GM12878 (cell line): ENCODE data around the gene SCGB2B2. TPM values are rescaled to one million over a fixed set of nuclear protein-coding genes. Genes with fewer than 3 reads are reported as not detected.
"Not testable (repeated sequence)": the region's sequence is repeated elsewhere in the genome, so short reads cannot be mapped to it uniquely, and the experiment has no call there.

Source experiments
- ATAC-seq: fragments of 200-7000 bp; cut with Tn5 transposase; 3 replicates; pipeline ENCODE4 v1.9.1; 2020; ENCODE audit warnings: mild to moderate bottlenecking, moderate library complexity
- BruUV-seq: library from RNA; stranded (reverse); fragments of 400-500 nt; replicated peaks from 2 replicates; lab custom pipeline; 2021; lab: Mats Ljungman, UMichigan
- CTCF ChIA-PET: fragments of 300-600 bp; sonication (Branson Sonifier 250); formaldehyde crosslinking; extraction: SDS; loops from one replicate; lab custom pipeline; 2021; ENCODE audit warnings: inconsistent platforms; lab: Yijun Ruan, JAX
- POLR2A ChIA-PET: fragments of 350-600 bp; formaldehyde crosslinking; extraction: SDS; loops from one replicate; lab custom pipeline; 2021; ENCODE audit warnings: inconsistent platforms; lab: Charles Lee
- RAD21 ChIA-PET: fragments of 300-600 bp; sonication (Branson Sonifier 250); formaldehyde crosslinking; loops from one replicate; lab custom pipeline; 2023; ENCODE audit warnings: antibody characterized with exemption; ENCODE audit not compliant: unreplicated experiment; lab: Charles Lee
- SMC1A ChIA-PET: fragments of 300-600 bp; sonication (Branson Sonifier 250); formaldehyde crosslinking; loops from one replicate; lab custom pipeline; 2023; ENCODE audit not compliant: unreplicated experiment, uncharacterized antibody; lab: Charles Lee
- DNase-seq: peaks from one replicate; pipeline ENCODE4 v3.0.0-alpha.2; 2011; ENCODE audit warnings: low read depth, low spot score
- FAIRE-seq: peaks from 3 replicates; lab custom pipeline; 2011; peaks lifted over from hg19 to GRCh38; lab: Jason Lieb, UNC
- H2AFZ ChIP-seq: 2 replicates; pipeline ENCODE4 v1.6.0; 2011; ENCODE audit warnings: low read depth, low read length, control low read depth; ENCODE audit not compliant: control insufficient read depth
- H3K27ac ChIP-seq: 2 replicates; pipeline ENCODE4 v1.5.1; 2011; ENCODE audit warnings: control low read depth; ENCODE audit not compliant: control insufficient read depth, insufficient read depth
- H3K27me3 ChIP-seq, 2 experiments: replicated peaks in 1 of 2; 2 replicates each; pipeline versions ENCODE4 v1.6.0 to v1.6.1; 2011; ENCODE audit warnings: low read length in 1 of 2; ENCODE audit not compliant: control insufficient read depth in 2 of 2, insufficient read depth in 2 of 2
- H3K36me3 ChIP-seq, 2 experiments: 2 replicates each; pipeline ENCODE4 v1.5.1; 2011; ENCODE audit warnings: low read length in 1 of 2; ENCODE audit not compliant: control insufficient read depth in 2 of 2, insufficient read depth in 2 of 2
- H3K4me1 ChIP-seq: 2 replicates; pipeline ENCODE4 v1.6.1; 2011; ENCODE audit warnings: mild to moderate bottlenecking, low read length, moderate library complexity, mixed read lengths; ENCODE audit not compliant: control insufficient read depth, insufficient read depth
- H3K4me2 ChIP-seq: 2 replicates; pipeline ENCODE4 v1.6.0; 2011; ENCODE audit warnings: control low read depth; ENCODE audit not compliant: control insufficient read depth, insufficient read depth
- H3K4me3 ChIP-seq: fragments of 200-600 bp; sonication (generic); 2 replicates; pipeline ENCODE4 v1.5.1; 2016
- H3K79me2 ChIP-seq: 2 replicates; pipeline ENCODE4 v1.6.0; 2011; ENCODE audit warnings: low read length; ENCODE audit not compliant: control insufficient read depth, insufficient read depth
- H3K9ac ChIP-seq: 2 replicates; pipeline ENCODE4 v1.8.0; 2011; ENCODE audit warnings: low read length, control low read depth, mixed read lengths; ENCODE audit not compliant: control insufficient read depth, insufficient read depth
- H3K9me3 ChIP-seq: replicated peaks from 3 replicates; pipeline ENCODE4 v1.5.1; 2011; ENCODE audit warnings: mild to moderate bottlenecking, low read length; ENCODE audit not compliant: control insufficient read depth, insufficient read depth
- H4K20me1 ChIP-seq: 2 replicates; pipeline ENCODE4 v1.6.0; 2011; ENCODE audit not compliant: control insufficient read depth, insufficient read depth
- BRCA1 ChIP-seq: IDR thresholded peaks from 2 replicates; pipeline ENCODE4 v1.6.1; 2011; ENCODE audit warnings: low read depth, low read length, improper control_type of control experiment
- NFXL1 ChIP-seq: fragments of 450-650 bp; IDR thresholded peaks from 2 replicates; pipeline ENCODE4 v1.6.1; 2017; ENCODE audit warnings: antibody characterized with exemption, mild to moderate bottlenecking, borderline replicate concordance
- NR2C1 ChIP-seq: fragments of 450-650 bp; IDR thresholded peaks from 2 replicates; pipeline ENCODE4 v1.6.1; 2017; ENCODE audit warnings: antibody characterized with exemption, mild to moderate bottlenecking, moderate library complexity
- POLR2AphosphoS2 ChIP-seq: IDR thresholded peaks from 2 replicates; pipeline ENCODE4 v1.6.1; 2011; ENCODE audit warnings: low read depth, mild to moderate bottlenecking, low read length, improper control_type of control experiment, moderate library complexity
- POLR2AphosphoS5 ChIP-seq: IDR thresholded peaks from 2 replicates; pipeline ENCODE4 v1.6.1; 2011; ENCODE audit warnings: mild to moderate bottlenecking, low read length, inconsistent platforms
- RAD21 ChIP-seq: IDR thresholded peaks from 2 replicates; pipeline ENCODE4 v1.6.1; 2011; ENCODE audit warnings: mild to moderate bottlenecking, low read depth, low read length, moderate library complexity; ENCODE audit not compliant: insufficient read depth
- WGBS: methylation state at CpG from one replicate; pipeline ENCODE4 v1.1.6; 2016; ENCODE audit warnings: low lambda C conversion rate; ENCODE audit not compliant: insufficient replicate concordance, insufficient coverage; ENCODE audit errors: missing lambda C conversion rate; 5-methylcytosine and 5-hydroxymethylcytosine counted together
- in situ Hi-C: fragments of 300-500 bp; cut with MboI; formaldehyde crosslinking; loops from 9 replicates; pipeline ENCODE4 v1.14.3; 2018; ENCODE audit warnings: mixed read lengths
- intact Hi-C: fragments of 100-400 bp; cut with micrococcal nuclease; formaldehyde crosslinking; loops from one replicate; pipeline ENCODE4 v1.14.2; 2022; ENCODE audit not compliant: unreplicated experiment
- polyA plus RNA-seq, 11 experiments: library from polyadenylated mRNA; depleted of rRNA in 4 of 11; unstranded in 6 of 11; stranded (reverse) in 5 of 11; fragments of >200 nt; fragmentation: Nextera tagmentation in 4 of 11; fragmentation: Illumina TruSeq in 1 of 11; extraction: Ambion mirVana in 4 of 11; extraction: Trizol in 1 of 11; gene quantifications; 1 replicate in 1 of 11; 2 replicates in 10 of 11; pipeline versions ENCODE4 v1.2.1 to v1.2.3, GENCODE V29; 2011 to 2016; ENCODE audit warnings: inconsistent platforms in 2 of 11, missing spikeins in 2 of 11, low read depth in 1 of 11
- total RNA-seq, 4 experiments: library from RNA; depleted of rRNA in 3 of 4; stranded (reverse); fragments of >200 nt in 3 of 4; fragmentation: Illumina TruSeq in 1 of 4; extraction: Trizol in 1 of 4; gene quantifications; 2 replicates each; pipeline versions ENCODE4 v1.2.1 to v1.2.3, GENCODE V29; 2013 to 2021
- TF ChIP-seq, protein P1 (sequence below): IDR thresholded peaks from 2 replicates; pipeline ENCODE4 v1.6.1; 2012; ENCODE audit warnings: low read depth, low read length, improper control_type of control experiment
- TF ChIP-seq, protein P2 (sequence below), 3 experiments: IDR thresholded peaks in 2 of 3; conservative IDR thresholded peaks in 1 of 3; 2 replicates each; pipeline ENCODE4 v1.5.1; 2011; ENCODE audit warnings: low read depth in 3 of 3, low read length in 3 of 3, mild to moderate bottlenecking in 3 of 3, control low read depth in 2 of 3, moderate library complexity in 2 of 3, inconsistent platforms in 1 of 3, mixed read lengths in 1 of 3; ENCODE audit not compliant: control insufficient read depth in 2 of 3, insufficient read depth in 1 of 3; ENCODE audit errors: extremely low read depth in 1 of 3
- TF ChIP-seq, protein P3 (sequence below): fragments of 450-650 bp; IDR thresholded peaks from 2 replicates; pipeline ENCODE4 v1.6.1; 2017; ENCODE audit warnings: borderline replicate concordance
- TF ChIP-seq, protein P4 (sequence below): fragments of 450-650 bp; IDR thresholded peaks from 2 replicates; pipeline ENCODE4 v1.6.1; 2017; ENCODE audit warnings: mild to moderate bottlenecking, low read depth, inconsistent platforms; ENCODE audit not compliant: poor library complexity, severe bottlenecking

Gene SCGB2B2
- total and polyA plus RNA-seq, 10 of the 15 experiments (the other 5 are each of a cell fraction or from before 2014, with no cell fraction given): 0.06 to 0.35 (median 0.21) TPM; not detected in 6

DNA sequence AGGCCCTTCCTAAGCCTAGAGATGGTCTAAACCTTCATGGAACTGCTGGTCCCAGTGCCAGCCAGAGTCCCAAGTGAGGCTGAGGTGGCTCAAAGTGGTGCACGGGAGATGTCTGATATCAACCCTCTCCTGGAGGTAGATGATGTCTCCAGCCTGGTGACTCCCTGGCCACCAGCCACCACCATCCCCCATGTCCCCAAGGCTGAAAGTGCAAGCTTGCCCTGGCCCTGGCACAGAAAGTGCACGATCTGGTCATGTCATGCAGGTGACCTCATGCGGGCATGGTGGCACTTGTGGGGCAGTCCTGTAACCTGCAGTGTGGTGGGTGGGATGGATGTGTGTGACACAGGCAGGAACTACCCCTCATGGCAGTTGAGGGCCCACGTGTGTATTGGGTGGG is 11.7 kb downstream of the SCGB2B2 start:
- POLR2A ChIA-PET, RAD21 ChIA-PET, H3K9ac ChIP-seq, H3K36me3 ChIP-seq, H3K9me3 ChIP-seq, H3K4me1 ChIP-seq, H4K20me1 ChIP-seq, H2AFZ ChIP-seq, H3K79me2 ChIP-seq, H3K27ac ChIP-seq, SMC1A ChIA-PET, ATAC-seq, in situ Hi-C loops, intact Hi-C loops, DNase-seq, FAIRE-seq, H3K4me2 ChIP-seq, BruUV-seq, H3K4me3 ChIP-seq, H3K27me3 ChIP-seq: not testable (repeated sequence)
- WGBS: 38% methylated on average over 4 of the region's 4 CpGs
- CTCF ChIA-PET: interaction anchor here (3.2 kb wide), 1 partner anchor 11 kb away, joined by 12 read pairs; the partner anchor contains the start of genes SCGB2B2 and ZNF302

DNA sequence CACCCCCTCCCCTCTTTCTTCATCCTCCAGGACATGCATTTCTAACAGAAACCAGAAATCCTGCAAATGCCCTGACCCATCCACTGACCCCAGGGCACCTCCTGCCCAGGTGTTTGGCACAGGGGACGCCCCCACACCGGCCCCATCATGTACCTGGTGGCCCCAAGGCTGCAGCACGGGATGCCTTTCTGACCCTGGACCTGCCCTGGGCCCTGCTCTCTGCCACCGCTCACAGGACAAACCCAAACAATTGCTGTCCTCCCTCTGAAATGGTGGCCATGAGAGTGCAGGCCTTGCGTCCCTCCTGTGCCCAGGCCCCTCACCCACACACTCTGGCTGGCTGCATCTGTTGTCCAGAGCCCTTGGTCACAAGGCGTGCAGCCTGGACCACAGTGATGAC is 12.1 kb downstream of the SCGB2B2 start:
- intact Hi-C loops: no loop called here
- Histone ChIP-seq H3K4me2 (no peak overlapping the region), H4K20me1 (no peaks in the 10 kb centered on the region), H3K9me3 (no peaks in the 10 kb centered on the region; the same call in 2 of the 3 replicates), H3K27me3 (no peaks in the 10 kb centered on the region), H3K9ac (no peak overlapping the region), H3K4me3 (no peak overlapping the region), H3K79me2 (no peaks in the 10 kb centered on the region), H3K36me3 (no peaks in the 10 kb centered on the region), H2AFZ (no peak overlapping the region), H3K4me1 (no peaks in the 10 kb centered on the region), H3K27ac (no peak overlapping the region)
- ChIA-PET CTCF (interaction anchor here (3.2 kb wide), 1 partner anchor 12 kb away, joined by 12 read pairs; the partner anchor contains the start of genes SCGB2B2 and ZNF302), POLR2A (no interaction called here), SMC1A (interaction anchor here (1.5 kb wide), 1 partner anchor 26 kb away, joined by 4 read pairs; no protein-coding TSS in a partner anchor), RAD21 (no interaction called here)
- no peak for DNase-seq
- no TSS peak for BruUV-seq
- in situ Hi-C loops: no loop called here
- no peak for ATAC-seq
- no peak for FAIRE-seq
- WGBS: 25% methylated on average over 6 of the region's 6 CpGs
- TF ChIP-seq, protein P1, sequence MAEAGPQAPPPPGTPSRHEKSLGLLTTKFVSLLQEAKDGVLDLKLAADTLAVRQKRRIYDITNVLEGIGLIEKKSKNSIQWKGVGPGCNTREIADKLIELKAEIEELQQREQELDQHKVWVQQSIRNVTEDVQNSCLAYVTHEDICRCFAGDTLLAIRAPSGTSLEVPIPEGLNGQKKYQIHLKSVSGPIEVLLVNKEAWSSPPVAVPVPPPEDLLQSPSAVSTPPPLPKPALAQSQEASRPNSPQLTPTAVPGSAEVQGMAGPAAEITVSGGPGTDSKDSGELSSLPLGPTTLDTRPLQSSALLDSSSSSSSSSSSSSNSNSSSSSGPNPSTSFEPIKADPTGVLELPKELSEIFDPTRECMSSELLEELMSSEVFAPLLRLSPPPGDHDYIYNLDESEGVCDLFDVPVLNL: no peak
- TF ChIP-seq BRCA1: no peak
- no peak for TF ChIP-seq POLR2AphosphoS2
- TF ChIP-seq POLR2AphosphoS5: no peak
- TF ChIP-seq NFXL1: no peak
- TF ChIP-seq, protein P2, sequence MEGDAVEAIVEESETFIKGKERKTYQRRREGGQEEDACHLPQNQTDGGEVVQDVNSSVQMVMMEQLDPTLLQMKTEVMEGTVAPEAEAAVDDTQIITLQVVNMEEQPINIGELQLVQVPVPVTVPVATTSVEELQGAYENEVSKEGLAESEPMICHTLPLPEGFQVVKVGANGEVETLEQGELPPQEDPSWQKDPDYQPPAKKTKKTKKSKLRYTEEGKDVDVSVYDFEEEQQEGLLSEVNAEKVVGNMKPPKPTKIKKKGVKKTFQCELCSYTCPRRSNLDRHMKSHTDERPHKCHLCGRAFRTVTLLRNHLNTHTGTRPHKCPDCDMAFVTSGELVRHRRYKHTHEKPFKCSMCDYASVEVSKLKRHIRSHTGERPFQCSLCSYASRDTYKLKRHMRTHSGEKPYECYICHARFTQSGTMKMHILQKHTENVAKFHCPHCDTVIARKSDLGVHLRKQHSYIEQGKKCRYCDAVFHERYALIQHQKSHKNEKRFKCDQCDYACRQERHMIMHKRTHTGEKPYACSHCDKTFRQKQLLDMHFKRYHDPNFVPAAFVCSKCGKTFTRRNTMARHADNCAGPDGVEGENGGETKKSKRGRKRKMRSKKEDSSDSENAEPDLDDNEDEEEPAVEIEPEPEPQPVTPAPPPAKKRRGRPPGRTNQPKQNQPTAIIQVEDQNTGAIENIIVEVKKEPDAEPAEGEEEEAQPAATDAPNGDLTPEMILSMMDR (IDR thresholded peaks at IDR 0.05 in 2 of 3, conservative IDR thresholded peaks at IDR 0.05 in 1 of 3; ENCODE audit: control insufficient read depth in 2 of 3, extremely low read depth in 1 of 3, insufficient read depth in 1 of 3, low read depth in 3 of 3, low read length in 3 of 3): no peak
- TF ChIP-seq RAD21: no peak
- TF ChIP-seq NR2C1: no peak
- TF ChIP-seq, protein P3, sequence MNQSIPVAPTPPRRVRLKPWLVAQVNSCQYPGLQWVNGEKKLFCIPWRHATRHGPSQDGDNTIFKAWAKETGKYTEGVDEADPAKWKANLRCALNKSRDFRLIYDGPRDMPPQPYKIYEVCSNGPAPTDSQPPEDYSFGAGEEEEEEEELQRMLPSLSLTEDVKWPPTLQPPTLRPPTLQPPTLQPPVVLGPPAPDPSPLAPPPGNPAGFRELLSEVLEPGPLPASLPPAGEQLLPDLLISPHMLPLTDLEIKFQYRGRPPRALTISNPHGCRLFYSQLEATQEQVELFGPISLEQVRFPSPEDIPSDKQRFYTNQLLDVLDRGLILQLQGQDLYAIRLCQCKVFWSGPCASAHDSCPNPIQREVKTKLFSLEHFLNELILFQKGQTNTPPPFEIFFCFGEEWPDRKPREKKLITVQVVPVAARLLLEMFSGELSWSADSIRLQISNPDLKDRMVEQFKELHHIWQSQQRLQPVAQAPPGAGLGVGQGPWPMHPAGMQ: no peak
- TF ChIP-seq, protein P4, sequence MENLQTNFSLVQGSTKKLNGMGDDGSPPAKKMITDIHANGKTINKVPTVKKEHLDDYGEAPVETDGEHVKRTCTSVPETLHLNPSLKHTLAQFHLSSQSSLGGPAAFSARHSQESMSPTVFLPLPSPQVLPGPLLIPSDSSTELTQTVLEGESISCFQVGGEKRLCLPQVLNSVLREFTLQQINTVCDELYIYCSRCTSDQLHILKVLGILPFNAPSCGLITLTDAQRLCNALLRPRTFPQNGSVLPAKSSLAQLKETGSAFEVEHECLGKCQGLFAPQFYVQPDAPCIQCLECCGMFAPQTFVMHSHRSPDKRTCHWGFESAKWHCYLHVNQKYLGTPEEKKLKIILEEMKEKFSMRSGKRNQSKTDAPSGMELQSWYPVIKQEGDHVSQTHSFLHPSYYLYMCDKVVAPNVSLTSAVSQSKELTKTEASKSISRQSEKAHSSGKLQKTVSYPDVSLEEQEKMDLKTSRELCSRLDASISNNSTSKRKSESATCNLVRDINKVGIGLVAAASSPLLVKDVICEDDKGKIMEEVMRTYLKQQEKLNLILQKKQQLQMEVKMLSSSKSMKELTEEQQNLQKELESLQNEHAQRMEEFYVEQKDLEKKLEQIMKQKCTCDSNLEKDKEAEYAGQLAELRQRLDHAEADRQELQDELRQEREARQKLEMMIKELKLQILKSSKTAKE: no peak
